GM18505 (cell line): ENCODE measurements around the gene STARD9.
"Not testable (repeated sequence)": the region's sequence is repeated elsewhere in the genome, so short reads cannot be mapped to it uniquely, and the experiment has no call there.

Source experiments
- ATAC-seq: cut with Tn5 transposase; IDR thresholded peaks from one replicate; pipeline ENCODE4 v1.9.1; 2021; ENCODE audit not compliant: unreplicated experiment
- POLR2A ChIP-seq: IDR thresholded peaks from 4 replicates; pipeline ENCODE4 v1.6.1; 2011; ENCODE audit warnings: borderline replicate concordance; ENCODE audit not compliant: insufficient read depth, insufficient read length; ENCODE audit errors: extremely low read depth

Gene STARD9

DNA sequence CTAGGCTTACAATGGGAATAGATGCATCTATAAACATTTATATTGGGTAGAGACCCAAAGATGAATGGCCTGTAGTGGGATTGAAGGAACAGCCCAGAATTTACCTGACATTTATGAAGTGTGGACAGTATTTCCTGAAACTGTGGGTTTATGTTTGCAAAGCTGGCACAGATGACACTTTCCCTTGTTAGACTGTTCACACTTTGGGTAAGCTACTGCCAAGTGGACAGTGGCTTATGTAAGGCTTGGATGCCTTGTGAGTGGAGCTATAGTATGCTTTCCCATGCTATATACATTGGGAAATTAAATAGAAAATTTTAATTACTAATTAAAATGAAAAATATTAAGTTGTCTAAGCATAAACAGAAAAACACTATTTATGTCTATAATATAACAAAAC is 48.5 kb downstream of the STARD9 start:
- no peak for TF ChIP-seq POLR2A

DNA sequence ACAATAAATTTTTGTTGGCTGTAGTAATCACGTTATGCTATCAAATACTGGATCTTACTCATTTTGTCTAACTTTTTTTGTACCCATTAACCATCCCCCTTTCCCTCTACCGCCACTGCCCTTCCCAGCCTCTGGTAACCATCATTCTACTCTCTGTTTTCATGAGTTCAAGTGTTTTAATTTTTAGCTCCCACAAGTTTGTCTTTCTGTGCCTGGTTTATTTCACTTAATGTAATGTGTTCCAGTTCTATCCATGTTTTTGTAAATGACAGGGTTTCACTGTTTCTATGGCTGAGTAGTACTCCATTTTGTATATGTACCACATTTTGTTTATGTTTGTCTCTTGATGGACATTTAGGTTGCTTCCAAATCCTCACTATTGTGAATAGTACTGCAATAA is 52.1 kb downstream of the STARD9 start:
- no peak for TF ChIP-seq POLR2A

More for the DNA sequence above, 48.5 kb downstream of the STARD9 start:
- ATAC-seq = no peak

DNA sequence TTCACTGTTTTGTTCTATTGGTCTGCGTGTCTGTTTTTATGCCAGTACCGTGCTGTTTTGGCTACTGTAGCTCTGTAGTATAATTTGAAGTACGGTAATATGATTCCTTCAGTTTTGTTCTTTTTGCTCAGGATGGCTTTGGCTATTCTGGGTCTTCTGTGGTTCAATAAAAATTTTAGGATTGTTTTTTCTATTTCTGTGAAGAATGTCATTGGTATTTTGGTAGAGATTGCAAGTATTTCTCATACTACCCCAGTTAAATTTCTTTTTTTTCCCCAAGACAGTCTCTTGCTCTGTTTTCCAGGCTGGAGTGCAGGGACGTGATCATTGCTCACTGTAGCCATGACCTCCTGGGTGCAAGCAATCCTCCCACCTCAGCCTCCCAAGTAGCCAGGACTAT is 53.4 kb downstream of the STARD9 start:
- ATAC-seq = no peak
- TF ChIP-seq POLR2A = no peak

More for the DNA sequence above, 52.1 kb downstream of the STARD9 start:
- ATAC-seq = no peak

DNA sequence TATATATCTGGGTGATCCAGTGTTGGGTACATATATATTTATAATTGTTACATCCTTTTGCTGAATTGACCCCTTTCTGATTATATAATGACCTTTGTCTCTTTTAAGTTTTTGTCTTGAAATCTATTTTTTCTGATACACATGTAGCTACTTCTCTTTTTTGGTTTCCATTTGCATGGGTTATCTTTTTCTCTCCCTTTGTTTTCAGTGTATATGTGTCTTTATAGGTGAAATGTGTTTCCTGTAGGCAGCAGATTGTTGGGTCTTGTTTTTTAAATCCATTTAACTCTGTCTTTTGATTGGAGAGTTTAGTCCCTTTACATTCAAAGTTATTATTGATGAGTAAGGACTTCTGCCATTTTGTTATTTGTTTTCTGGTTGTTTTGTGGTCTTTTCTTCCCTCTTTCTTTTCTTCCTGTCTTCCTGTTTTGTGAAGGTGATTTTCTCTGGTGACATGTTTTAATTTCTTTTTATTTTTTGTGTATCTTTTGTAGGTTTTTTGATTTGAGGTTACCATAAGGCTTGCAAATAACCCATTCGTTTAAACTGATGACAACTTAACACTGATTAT is 56.8 kb downstream of the STARD9 start:
- ATAC-seq = no peak

DNA sequence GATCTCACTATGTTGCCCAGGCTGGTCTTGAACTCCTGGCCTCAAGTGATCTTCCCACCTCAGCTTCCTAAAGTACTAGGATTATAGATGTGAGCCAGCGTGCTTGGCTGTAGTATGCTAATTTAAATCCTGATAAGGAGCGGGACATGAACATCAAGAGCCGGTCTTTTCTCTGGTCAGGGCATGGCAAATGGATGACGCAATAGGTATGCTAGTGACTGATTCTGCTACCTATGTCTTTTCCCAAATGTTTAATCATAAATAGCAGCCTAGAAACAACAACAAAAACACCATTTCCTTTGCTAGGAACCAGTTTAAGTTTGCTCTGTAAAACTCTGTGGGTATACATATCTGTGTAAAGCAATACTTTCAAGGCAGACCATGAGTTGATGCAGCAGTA is 64.7 kb downstream of the STARD9 start:
- ATAC-seq = no peak
- no peak for TF ChIP-seq POLR2A

More for the DNA sequence above, 56.8 kb downstream of the STARD9 start:
- TF ChIP-seq POLR2A = no peak

DNA sequence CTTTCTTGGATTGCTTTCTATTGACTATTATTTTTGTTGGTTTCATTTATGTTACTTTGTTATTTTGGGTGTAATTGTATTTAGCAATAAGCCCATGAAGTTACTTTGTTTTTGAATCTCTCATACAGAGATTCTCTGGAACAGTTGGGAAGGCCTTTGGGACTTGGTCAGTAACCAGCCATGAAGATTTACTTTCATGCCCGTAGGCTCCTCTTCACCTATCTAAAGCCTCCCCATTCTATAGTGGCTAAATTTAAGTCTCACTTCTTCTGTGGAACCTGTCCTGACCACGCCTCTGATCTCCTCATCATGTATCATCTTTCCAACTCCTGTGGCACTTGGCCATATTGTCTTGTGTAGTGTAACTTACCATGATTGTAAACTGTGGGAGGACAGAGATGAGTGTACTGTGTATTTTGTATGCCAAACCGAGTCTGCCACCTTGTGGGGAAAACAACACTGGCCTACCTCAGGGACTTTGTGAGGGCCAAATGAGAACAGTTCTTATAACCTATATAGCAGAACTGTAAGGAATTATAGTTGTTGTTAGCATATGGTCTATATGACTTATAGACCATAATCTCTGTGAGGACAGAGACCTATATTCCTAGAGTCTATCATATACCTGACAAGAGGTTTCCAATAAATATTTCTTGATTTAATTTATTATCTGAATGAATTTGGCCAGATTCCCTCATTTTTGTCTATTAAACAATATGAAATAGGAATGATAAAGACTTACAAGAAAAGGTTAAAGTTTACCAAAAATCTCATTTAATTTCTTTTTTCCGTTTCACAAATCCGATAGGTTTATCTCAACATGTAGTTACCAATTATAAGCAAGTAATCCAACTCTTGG is 75.0 kb downstream of the STARD9 start:
- no peak for TF ChIP-seq POLR2A
- no peak for ATAC-seq

DNA sequence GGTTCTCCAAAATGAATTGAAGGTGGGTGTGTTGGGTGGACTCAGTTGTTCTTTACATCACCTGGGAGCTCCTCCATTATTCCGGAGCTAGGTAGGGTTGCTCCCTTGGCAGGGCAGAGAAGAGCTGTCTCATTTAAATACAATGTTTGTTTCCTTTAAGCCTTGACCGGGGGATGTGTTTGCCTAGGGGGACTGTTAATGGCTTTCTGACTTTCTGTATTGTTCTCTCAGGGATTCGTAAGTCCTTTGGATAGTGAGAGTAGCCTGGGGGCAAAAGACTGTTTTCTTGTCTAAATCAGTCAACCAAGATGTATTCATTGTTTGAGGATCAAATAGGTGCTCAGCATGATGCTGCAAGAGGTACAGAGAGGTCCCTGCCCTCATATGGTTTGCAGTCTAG is 90.4 kb downstream of the STARD9 start:
- ATAC-seq = no peak
- no peak for TF ChIP-seq POLR2A

DNA sequence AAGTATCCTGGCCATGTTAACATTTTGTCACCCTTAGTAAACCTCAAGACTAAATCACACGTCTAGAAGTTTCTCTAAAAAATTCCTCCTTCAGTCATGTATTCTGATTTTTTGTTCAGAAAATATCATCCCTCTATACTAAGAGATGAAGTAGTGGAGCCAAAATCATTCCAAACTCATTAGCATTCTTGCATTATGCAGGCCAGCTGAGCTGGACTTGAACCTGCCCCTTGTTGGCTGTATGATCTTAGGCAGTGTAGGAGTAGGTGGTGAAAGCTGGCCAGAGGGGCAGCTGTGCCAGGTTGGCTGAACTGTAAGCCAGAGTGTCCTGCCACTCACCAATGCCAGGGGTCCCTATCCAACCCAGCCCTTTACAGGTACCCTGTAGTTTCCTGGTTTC is 92.4 kb downstream of the STARD9 start:
- no peak for ATAC-seq
- TF ChIP-seq POLR2A = no peak

DNA sequence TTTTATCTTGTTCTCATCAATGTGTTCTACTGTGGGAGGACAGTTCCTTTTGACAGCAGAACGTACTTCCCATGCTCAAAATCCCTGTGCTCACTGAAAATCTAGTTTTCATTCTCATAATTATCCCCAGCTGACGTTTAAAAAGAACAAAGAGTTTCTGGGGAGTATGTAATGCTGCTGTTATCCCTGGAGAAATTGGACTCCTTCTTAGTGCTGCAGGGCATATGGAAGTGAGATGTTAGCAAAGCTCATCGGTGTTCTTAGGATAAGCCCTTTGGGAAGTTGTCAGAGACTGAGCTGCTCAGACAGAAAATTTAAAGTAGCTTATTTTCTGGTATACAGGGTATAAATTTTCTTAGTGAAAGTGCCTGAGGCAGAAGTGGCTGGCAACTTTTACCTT is 95.0 kb downstream of the STARD9 start:
- no peak for TF ChIP-seq POLR2A
- ATAC-seq = no peak

DNA sequence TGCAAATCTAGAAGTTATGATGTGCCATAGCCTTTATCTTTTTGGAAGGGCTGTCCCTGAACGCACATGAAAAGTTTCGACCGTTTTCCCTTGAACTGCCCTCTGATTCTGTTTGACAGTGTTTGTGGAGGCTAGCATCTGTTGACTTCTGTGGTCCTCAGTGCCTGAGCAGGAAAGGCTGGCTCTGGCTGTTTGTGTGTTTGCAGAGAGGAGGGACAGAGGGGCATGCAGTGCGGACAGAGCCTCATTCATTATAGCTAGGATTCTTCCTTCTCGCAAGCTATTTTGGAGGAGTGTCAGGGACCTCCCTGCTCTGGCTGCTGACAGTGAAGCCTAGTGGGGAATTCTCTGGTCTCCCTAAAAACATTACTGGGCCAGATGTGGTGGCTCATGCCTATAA is 97.0 kb downstream of the STARD9 start:
- ATAC-seq = no peak
- TF ChIP-seq POLR2A = no peak

DNA sequence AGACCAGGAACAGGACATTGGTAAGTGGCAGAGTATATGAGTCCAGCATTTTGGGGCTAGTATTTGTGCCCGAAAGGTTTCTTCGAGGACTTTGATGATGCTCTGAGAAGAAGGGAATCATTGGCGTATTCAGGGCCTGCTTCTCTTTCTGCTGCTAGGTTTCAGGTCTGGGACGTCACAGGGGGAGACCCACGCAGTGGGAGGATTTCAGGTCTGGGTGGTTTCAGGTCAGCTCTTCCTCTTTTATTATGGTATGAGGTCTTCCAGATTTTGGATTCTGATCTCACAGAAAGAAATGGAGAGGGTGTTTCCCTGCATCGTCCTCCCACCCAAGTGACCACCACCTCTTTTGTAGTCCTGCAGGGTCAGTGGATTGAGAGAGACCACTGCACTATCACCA is 99.1 kb downstream of the STARD9 start:
- TF ChIP-seq POLR2A = no peak
- ATAC-seq = no peak

DNA sequence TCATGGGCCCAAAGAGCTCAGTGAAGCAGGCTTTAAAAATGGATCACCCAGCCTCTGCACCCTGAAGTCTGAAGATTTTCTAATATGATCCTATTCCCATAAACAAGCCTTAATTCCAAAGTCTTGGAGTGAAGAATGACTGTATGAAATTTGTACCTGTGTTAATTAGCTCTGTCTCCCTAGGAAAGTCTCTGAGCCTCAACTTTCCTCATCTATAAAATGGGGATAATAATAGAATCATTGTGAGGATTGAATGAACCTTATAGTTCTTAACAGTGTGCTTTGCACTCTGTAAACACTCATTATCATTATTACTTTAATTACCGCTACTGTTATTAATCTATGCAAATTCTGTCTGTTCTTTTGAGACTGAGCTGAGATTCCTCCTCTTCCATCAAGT is 99.6 kb downstream of the STARD9 start:
- TF ChIP-seq POLR2A = no peak
- ATAC-seq = no peak

DNA sequence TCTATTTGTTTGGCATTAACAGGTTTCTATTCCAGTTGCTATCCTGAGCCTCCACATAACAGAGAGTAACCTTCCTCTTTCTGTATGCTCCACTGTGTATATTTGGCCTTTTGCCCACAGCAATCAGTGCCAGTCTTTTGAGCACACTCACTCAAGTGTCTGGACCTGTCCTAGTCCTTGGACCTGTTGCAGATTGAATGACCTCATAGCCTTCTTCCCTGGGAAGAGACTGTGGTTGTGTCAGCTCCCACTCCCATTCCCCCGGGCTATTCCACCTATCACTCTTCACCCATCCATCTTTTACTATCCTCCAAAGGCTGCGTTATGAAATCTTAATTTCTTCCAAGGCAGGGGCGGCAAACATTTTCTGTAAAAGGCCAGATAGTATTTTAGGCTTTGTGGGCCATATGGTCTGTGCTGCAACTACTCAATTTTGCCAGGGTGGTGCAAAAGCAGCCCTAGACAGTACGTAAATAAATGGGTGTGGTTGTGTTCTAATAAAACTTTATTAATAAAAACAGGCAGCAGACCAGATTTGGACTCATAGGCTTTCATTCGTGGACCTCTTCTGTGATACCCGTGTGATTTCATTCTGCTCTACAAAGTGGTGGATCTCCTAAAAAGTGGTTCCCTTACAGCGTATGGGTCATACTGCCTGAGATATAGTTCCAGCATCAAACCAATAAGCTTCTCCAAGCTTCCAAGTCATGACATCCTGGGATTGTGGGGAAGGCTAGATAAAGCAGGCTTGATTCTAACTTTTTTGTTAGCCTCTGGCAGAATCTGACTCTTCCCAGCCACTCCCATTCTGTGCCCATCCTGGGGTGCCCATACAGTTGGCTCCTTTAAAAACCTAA is 104.1 kb downstream of the STARD9 start:
- ATAC-seq = no peak
- TF ChIP-seq POLR2A = no peak

DNA sequence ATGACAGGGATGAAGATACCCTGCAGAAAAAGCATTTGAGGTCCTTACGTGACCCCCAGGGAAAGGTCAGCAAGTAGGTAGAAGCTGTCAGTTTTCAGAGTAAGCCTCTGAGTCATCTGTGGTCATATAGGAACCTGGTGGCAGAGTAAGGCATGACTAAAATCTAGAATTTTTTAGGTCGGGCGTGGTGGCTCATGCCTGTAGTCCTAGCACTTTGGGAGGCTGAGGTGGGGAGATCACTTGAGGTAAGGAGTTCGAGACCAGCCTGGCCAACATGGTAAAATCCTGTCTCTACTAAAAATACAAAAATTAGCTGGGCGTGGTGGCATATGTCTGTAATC is 104.7 kb downstream of the STARD9 start:
- not testable (repeated sequence) for ATAC-seq
